Measurements from ENCODE around the gene GRPR. TPM values are rescaled to one million over a fixed set of nuclear protein-coding genes. Genes with fewer than 3 reads are reported as not detected.

GRPR gene
- total RNA-seq, 1 donor from 2014 or later: 0.16 TPM

- Mint-ChIP-seq H3K4me1 (no peaks in the 10 kb centered on the region), H3K9me3 (no peaks in the 10 kb centered on the region), H3K27ac (no peak overlapping the region), H3K4me3 (no peak overlapping the region), H3K36me3 (ENCODE audit: low read depth) (no peaks in the 10 kb centered on the region), H3K27me3 (no peaks in the 10 kb centered on the region)
- DNase-seq (no peak), ATAC-seq (ENCODE audit: low read depth) (no peak)
- CTCF ChIA-PET: no interaction called here
- POLR2A ChIA-PET: no interaction called here
- TF ChIP-seq CTCF (IDR thresholded peaks at IDR 0.05): no peak
- intact Hi-C loops (cut with micrococcal nuclease): no loop called here
These were observed 63.1 kb downstream of the GRPR start for GRCh38 chrX:16186380-16187007.

DNA sequence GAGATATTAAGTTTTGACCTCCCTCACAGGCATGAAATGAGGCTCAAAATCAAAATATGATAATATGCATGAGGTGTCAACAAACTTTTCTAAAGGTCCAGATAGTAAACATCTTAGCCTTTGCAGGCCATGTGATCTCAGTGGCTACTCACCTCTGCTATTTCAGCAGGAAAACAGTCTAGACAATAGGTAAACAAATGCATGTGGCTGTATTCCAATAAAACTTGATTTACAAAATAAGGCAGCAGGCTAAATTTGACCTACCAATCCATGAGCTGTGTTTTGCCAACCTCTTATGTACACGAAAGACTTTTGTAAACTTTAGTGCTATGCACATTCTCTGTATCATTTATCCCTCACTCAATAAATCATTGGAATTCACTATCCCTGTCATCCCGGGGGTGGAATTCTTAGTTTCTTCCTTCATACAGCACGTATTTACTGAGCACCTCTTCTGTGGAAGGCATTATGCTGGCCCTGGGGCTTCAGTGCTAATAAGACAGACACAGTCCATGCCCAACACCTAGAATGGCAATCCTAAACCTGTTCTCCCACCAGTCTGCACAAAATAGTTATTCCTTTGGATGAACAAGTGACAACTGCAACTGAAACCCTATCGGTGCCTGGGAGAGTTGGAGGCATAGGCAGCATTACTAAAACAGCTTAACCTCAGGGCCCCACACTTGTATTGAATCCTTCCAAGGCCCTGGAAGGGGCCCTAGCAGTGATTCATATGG is 63.8 kb downstream of the GRPR start:
- Mint-ChIP-seq H3K4me1 (no peaks in the 10 kb centered on the region), H3K27ac (no peak overlapping the region), H3K4me3 (no peak overlapping the region), H3K9me3 (no peaks in the 10 kb centered on the region), H3K36me3 (ENCODE audit: low read depth) (no peaks in the 10 kb centered on the region), H3K27me3 (no peaks in the 10 kb centered on the region)
- intact Hi-C loops (cut with micrococcal nuclease): no loop called here
- ChIA-PET CTCF (no interaction called here), POLR2A (no interaction called here)
- ATAC-seq (ENCODE audit: low read depth) (no peak), DNase-seq (no peak)
- no peak for TF ChIP-seq CTCF (IDR thresholded peaks at IDR 0.05)

DNA sequence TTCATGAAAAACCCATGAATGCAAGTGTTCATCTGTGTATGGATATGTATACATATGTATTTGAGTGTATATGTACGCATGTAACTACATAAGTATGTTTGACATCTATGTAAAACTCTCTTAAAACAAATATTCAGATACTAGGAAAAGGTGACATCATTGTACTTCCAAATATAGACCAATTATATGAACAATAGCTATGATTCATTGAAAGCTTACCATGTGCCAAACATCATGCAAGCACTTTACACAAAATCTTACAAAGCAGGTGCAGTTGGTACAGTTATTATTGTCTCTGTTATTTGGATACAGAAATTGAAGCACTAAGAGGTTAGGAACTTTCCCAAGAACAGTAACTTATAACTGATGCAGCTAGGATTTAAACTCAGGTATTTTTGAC is 65.3 kb downstream of the GRPR start:
- intact Hi-C loops (cut with micrococcal nuclease): no loop called here
- no peak for ATAC-seq (ENCODE audit: low read depth)
- CTCF ChIA-PET: no interaction called here

GRCh38 chrX:16191605-16192004 is 68.2 kb downstream of the GRPR start:
- intact Hi-C loops (cut with micrococcal nuclease): no loop called here
- no peak for DNase-seq
- Mint-ChIP-seq H3K27ac (no peak overlapping the region), H3K4me3 (no peak overlapping the region), H3K27me3 (peaks cover 2% of the 10 kb centered on the region), H3K4me1 (no peaks in the 10 kb centered on the region), H3K9me3 (no peaks in the 10 kb centered on the region), H3K36me3 (ENCODE audit: low read depth) (no peaks in the 10 kb centered on the region)
- no peak for ATAC-seq (ENCODE audit: low read depth)
- POLR2A ChIA-PET: no interaction called here
- no peak for TF ChIP-seq CTCF (IDR thresholded peaks at IDR 0.05)
- CTCF ChIA-PET: no interaction called here

More for the DNA sequence above, 65.3 kb downstream of the GRPR start:
- H3K27ac Mint-ChIP-seq: no peak overlapping the region
- DNase-seq: no peak
- no peak for TF ChIP-seq CTCF (IDR thresholded peaks at IDR 0.05)
- POLR2A ChIA-PET: no interaction called here
- no peaks in the 10 kb centered on the region for H3K27me3 Mint-ChIP-seq
- H3K9me3 Mint-ChIP-seq: no peaks in the 10 kb centered on the region
- H3K4me3 Mint-ChIP-seq: no peak overlapping the region
- no peaks in the 10 kb centered on the region for H3K4me1 Mint-ChIP-seq
- no peaks in the 10 kb centered on the region for H3K36me3 Mint-ChIP-seq (ENCODE audit: low read depth)

- ATAC-seq (ENCODE audit: low read depth) (no peak), DNase-seq (no peak)
- ChIA-PET CTCF (no interaction called here), POLR2A (no interaction called here)
- intact Hi-C loops (cut with micrococcal nuclease): no loop called here
- Mint-ChIP-seq H3K4me1 (no peaks in the 10 kb centered on the region), H3K36me3 (ENCODE audit: low read depth) (no peaks in the 10 kb centered on the region), H3K27me3 (peaks cover 5% of the 10 kb centered on the region), H3K27ac (no peak overlapping the region), H3K9me3 (no peaks in the 10 kb centered on the region), H3K4me3 (no peak overlapping the region)
- no peak for TF ChIP-seq CTCF (IDR thresholded peaks at IDR 0.05)
These were observed 73.5 kb downstream of the GRPR start for GRCh38 chrX:16196829-16197228.

Measured in activated B cell treated with CpG ODN at 0.5 μM for 24 hours (primary cell).